Measurements from ENCODE around the gene BMERB1. TPM values are rescaled to one million over a fixed set of nuclear protein-coding genes. Genes with fewer than 3 reads are reported as not detected.
"Not testable (repeated sequence)": the region's sequence is repeated elsewhere in the genome, so short reads cannot be mapped to it uniquely, and the experiment has no call there.

BMERB1 gene
- total RNA-seq, 1 donor from 2014 or later: 20.1 TPM

DNA sequence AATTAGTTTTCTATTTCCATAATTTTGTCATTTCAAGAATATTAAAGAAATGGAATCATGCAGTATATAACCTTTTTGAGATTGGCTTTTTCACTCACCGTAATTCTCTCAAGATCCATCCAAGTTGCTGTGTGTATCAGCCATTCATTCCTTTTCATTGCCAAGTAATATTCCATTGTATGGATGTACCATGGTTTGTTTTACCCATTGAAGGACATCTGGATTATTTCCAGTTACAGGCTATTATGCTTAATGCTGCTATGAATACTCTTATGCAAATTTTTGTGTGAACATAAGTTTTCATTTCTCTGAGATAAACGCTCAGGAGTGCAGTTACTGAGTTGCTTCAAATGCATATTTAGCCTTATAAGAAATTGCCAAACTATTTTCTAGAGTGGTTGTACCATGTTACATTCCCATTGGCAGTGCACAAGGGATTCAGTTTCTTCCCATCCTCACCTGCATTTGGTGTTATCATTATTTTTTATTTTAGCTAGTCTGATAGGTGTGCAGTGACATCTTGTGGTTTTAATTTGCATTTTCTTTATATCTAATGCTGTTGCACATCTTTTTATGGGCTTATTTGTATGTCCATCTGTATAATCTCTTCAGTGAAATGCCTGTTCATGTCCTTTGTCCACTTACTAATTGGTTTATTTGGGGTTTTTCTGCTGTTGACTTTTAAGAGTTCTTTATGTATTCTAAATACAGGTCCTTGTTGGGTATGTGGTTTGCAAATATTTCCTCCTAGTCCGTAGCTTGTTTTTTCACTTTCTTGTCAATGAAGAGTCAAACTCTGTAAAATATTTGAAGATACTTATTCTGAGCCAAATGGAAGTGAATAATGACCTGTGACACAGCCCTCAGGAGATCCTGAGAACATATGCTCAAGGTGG lies 32.7 kb downstream of the BMERB1 start:
- Histone ChIP-seq H3K79me2 (ENCODE audit: insufficient read depth, low read length) (peaks cover 69% of the 10 kb centered on the region), H4K20me1 (ENCODE audit: insufficient read depth, low read length) (peaks cover 53% of the 10 kb centered on the region), H3K4me3 (ENCODE audit: insufficient read depth, low read depth, low read length) (no peak overlapping the region), H3K9ac (ENCODE audit: low read length) (no peak overlapping the region), H3K27ac (ENCODE audit: low read depth, low read length) (no peak overlapping the region), H3K4me2 (ENCODE audit: low read length) (no peak overlapping the region), H3K36me3 (ENCODE audit: insufficient read depth, low read length) (no peaks in the 10 kb centered on the region), H2AFZ (ENCODE audit: low read depth, low read length) (no peak overlapping the region), H3K27me3 (ENCODE audit: insufficient read depth, low read length) (no peaks in the 10 kb centered on the region), H3K9me3 (ENCODE audit: insufficient read depth, low read depth, low read length) (peaks cover 2% of the 10 kb centered on the region), H3K4me1 (ENCODE audit: insufficient read depth, low read length) (peaks cover 3% of the 10 kb centered on the region)
- H3K27ac Mint-ChIP-seq (ENCODE audit: unreplicated experiment): peak overlapping the region; percentile 13
- H3K4me3 Mint-ChIP-seq (ENCODE audit: unreplicated experiment): no peak overlapping the region
- FAIRE-seq (no peak), DNase-seq (ENCODE audit: low read depth) (no peak)
- no peaks in the 10 kb centered on the region for H3K36me3 Mint-ChIP-seq (ENCODE audit: low read depth, unreplicated experiment)
- peaks cover 8% of the 10 kb centered on the region for H3K4me1 Mint-ChIP-seq (ENCODE audit: low read depth, unreplicated experiment)
- TF ChIP-seq, protein P1, sequence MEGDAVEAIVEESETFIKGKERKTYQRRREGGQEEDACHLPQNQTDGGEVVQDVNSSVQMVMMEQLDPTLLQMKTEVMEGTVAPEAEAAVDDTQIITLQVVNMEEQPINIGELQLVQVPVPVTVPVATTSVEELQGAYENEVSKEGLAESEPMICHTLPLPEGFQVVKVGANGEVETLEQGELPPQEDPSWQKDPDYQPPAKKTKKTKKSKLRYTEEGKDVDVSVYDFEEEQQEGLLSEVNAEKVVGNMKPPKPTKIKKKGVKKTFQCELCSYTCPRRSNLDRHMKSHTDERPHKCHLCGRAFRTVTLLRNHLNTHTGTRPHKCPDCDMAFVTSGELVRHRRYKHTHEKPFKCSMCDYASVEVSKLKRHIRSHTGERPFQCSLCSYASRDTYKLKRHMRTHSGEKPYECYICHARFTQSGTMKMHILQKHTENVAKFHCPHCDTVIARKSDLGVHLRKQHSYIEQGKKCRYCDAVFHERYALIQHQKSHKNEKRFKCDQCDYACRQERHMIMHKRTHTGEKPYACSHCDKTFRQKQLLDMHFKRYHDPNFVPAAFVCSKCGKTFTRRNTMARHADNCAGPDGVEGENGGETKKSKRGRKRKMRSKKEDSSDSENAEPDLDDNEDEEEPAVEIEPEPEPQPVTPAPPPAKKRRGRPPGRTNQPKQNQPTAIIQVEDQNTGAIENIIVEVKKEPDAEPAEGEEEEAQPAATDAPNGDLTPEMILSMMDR (IDR thresholded peaks at IDR 0.05; ENCODE audit: insufficient read depth, low read depth, low read length): peak; percentile 21
- no peak for TF ChIP-seq EZH2 (IDR thresholded peaks at IDR 0.05; ENCODE audit: insufficient read depth, low read length)
- peaks cover 2% of the 10 kb centered on the region for H3K9me3 Mint-ChIP-seq (ENCODE audit: unreplicated experiment)
- H3K27me3 Mint-ChIP-seq (ENCODE audit: low read depth, unreplicated experiment): no peaks in the 10 kb centered on the region

- not testable (repeated sequence) for H3K27me3 ChIP-seq (ENCODE audit: insufficient read depth, low read length); H3K9me3 Mint-ChIP-seq (ENCODE audit: unreplicated experiment); H3K9ac ChIP-seq (ENCODE audit: low read length); H2AFZ ChIP-seq (ENCODE audit: low read depth, low read length); H3K4me3 ChIP-seq (ENCODE audit: insufficient read depth, low read depth, low read length); H3K36me3 Mint-ChIP-seq (ENCODE audit: low read depth, unreplicated experiment); H3K27me3 Mint-ChIP-seq (ENCODE audit: low read depth, unreplicated experiment); H3K4me2 ChIP-seq (ENCODE audit: low read length); H3K36me3 ChIP-seq (ENCODE audit: insufficient read depth, low read length); H3K27ac ChIP-seq (ENCODE audit: low read depth, low read length); H3K4me3 Mint-ChIP-seq (ENCODE audit: unreplicated experiment); H3K27ac Mint-ChIP-seq (ENCODE audit: unreplicated experiment); H3K4me1 ChIP-seq (ENCODE audit: insufficient read depth, low read length); H3K4me1 Mint-ChIP-seq (ENCODE audit: low read depth, unreplicated experiment); FAIRE-seq; H3K9me3 ChIP-seq (ENCODE audit: insufficient read depth, low read depth, low read length); DNase-seq (ENCODE audit: low read depth)
- H3K79me2 ChIP-seq (ENCODE audit: insufficient read depth, low read length): peaks cover 35% of the 10 kb centered on the region
- peaks cover 16% of the 10 kb centered on the region for H4K20me1 ChIP-seq (ENCODE audit: insufficient read depth, low read length)
Measured at GRCh38 chr16:15476971-15477370, 42.6 kb downstream of the BMERB1 start.

GRCh38 chr16:15477802-15478201 lies 43.4 kb downstream of the BMERB1 start:
- DNase-seq (ENCODE audit: low read depth): no peak

More at GRCh38 chr16:15477802-15478201, 43.4 kb downstream of the BMERB1 start:
- FAIRE-seq: no peak
- no peak overlapping the region for H3K4me2 ChIP-seq (ENCODE audit: low read length)
- no peak for TF ChIP-seq EZH2 (IDR thresholded peaks at IDR 0.05; ENCODE audit: insufficient read depth, low read length)
- TF ChIP-seq, protein P1 (IDR thresholded peaks at IDR 0.05; ENCODE audit: insufficient read depth, low read depth, low read length): no peak
- H3K36me3 ChIP-seq (ENCODE audit: insufficient read depth, low read length): no peaks in the 10 kb centered on the region
- no peak overlapping the region for H3K27ac Mint-ChIP-seq (ENCODE audit: unreplicated experiment)
- H3K36me3 Mint-ChIP-seq (ENCODE audit: low read depth, unreplicated experiment): peaks cover 7% of the 10 kb centered on the region
- H3K4me1 ChIP-seq (ENCODE audit: insufficient read depth, low read length): peaks cover 11% of the 10 kb centered on the region
- H4K20me1 ChIP-seq (ENCODE audit: insufficient read depth, low read length): peaks cover 14% of the 10 kb centered on the region
- no peaks in the 10 kb centered on the region for H3K27me3 Mint-ChIP-seq (ENCODE audit: low read depth, unreplicated experiment)
- H2AFZ ChIP-seq (ENCODE audit: low read depth, low read length): no peak overlapping the region
- no peak overlapping the region for H3K9ac ChIP-seq (ENCODE audit: low read length)
- peaks cover 33% of the 10 kb centered on the region for H3K79me2 ChIP-seq (ENCODE audit: insufficient read depth, low read length)
- H3K27ac ChIP-seq (ENCODE audit: low read depth, low read length): no peak overlapping the region
- no peaks in the 10 kb centered on the region for H3K27me3 ChIP-seq (ENCODE audit: insufficient read depth, low read length)
- H3K9me3 Mint-ChIP-seq (ENCODE audit: unreplicated experiment): peaks cover 2% of the 10 kb centered on the region
- no peak overlapping the region for H3K4me3 Mint-ChIP-seq (ENCODE audit: unreplicated experiment)
- no peak overlapping the region for H3K4me3 ChIP-seq (ENCODE audit: insufficient read depth, low read depth, low read length)
- H3K9me3 ChIP-seq (ENCODE audit: insufficient read depth, low read depth, low read length): peaks cover 6% of the 10 kb centered on the region
- H3K4me1 Mint-ChIP-seq (ENCODE audit: low read depth, unreplicated experiment): peaks cover 10% of the 10 kb centered on the region

Data from astrocyte (in vitro differentiated cells and primary cell).